Astrocyte (in vitro differentiated cells and primary cell): Measurements from ENCODE around the gene CALR3. TPM values are rescaled to one million over a fixed set of nuclear protein-coding genes. Genes with fewer than 3 reads are reported as not detected.

Source experiments
- DNase-seq: peaks from one replicate; pipeline ENCODE4 v3.0.0-alpha.2; 2010; ENCODE audit warnings: low read depth
- FAIRE-seq: peaks from 2 replicates; lab custom pipeline; 2011; peaks lifted over from hg19 to GRCh38; lab: Jason Lieb, UNC
- H2AFZ ChIP-seq: 2 replicates; pipeline ENCODE4 v1.6.0; 2012; ENCODE audit warnings: low read depth, low read length, inconsistent platforms
- H3K27ac ChIP-seq: 2 replicates; pipeline ENCODE4 v1.5.1; 2011; ENCODE audit warnings: low read depth, low read length, inconsistent platforms
- H3K27me3 ChIP-seq: 2 replicates; pipeline ENCODE4 v1.6.0; 2011; ENCODE audit warnings: low read length, inconsistent platforms; ENCODE audit not compliant: insufficient read depth
- H3K36me3 ChIP-seq: 2 replicates; pipeline ENCODE4 v1.5.1; 2011; ENCODE audit warnings: low read length, inconsistent platforms; ENCODE audit not compliant: insufficient read depth
- H3K4me1 ChIP-seq: 2 replicates; pipeline ENCODE4 v1.5.1; 2011; ENCODE audit warnings: low read length, inconsistent platforms; ENCODE audit not compliant: insufficient read depth
- H3K4me2 ChIP-seq: 2 replicates; pipeline ENCODE4 v1.6.0; 2012; ENCODE audit warnings: low read length, inconsistent platforms
- H3K4me3 ChIP-seq: 2 replicates; pipeline ENCODE4 v1.5.1; 2011; ENCODE audit warnings: low read depth, mild to moderate bottlenecking, low read length, inconsistent platforms; ENCODE audit not compliant: insufficient read depth
- H3K79me2 ChIP-seq: 2 replicates; pipeline ENCODE4 v1.6.0; 2012; ENCODE audit warnings: mild to moderate bottlenecking, low read length, inconsistent platforms; ENCODE audit not compliant: insufficient read depth
- H3K9ac ChIP-seq: 2 replicates; pipeline ENCODE4 v1.6.0; 2012; ENCODE audit warnings: mild to moderate bottlenecking, low read length, inconsistent platforms
- H3K9me3 ChIP-seq: 2 replicates; pipeline ENCODE4 v1.5.1; 2012; ENCODE audit warnings: low read depth, mild to moderate bottlenecking, low read length, inconsistent platforms; ENCODE audit not compliant: insufficient read depth
- H4K20me1 ChIP-seq: 2 replicates; pipeline ENCODE4 v1.6.0; 2012; ENCODE audit warnings: low read length, inconsistent platforms; ENCODE audit not compliant: insufficient read depth
- H3K27ac Mint-ChIP-seq: one replicate; pipeline ENCODE4 v1.8.0; 2021; ENCODE audit warnings: mild to moderate bottlenecking, mixed read lengths; ENCODE audit not compliant: unreplicated experiment
- H3K27me3 Mint-ChIP-seq: one replicate; pipeline ENCODE4 v1.8.0; 2021; ENCODE audit warnings: low read depth, mixed read lengths; ENCODE audit not compliant: unreplicated experiment
- H3K36me3 Mint-ChIP-seq: one replicate; pipeline ENCODE4 v1.8.0; 2021; ENCODE audit warnings: low read depth, mixed read lengths; ENCODE audit not compliant: unreplicated experiment
- H3K4me1 Mint-ChIP-seq: one replicate; pipeline ENCODE4 v1.8.0; 2021; ENCODE audit warnings: low read depth, mixed read lengths; ENCODE audit not compliant: unreplicated experiment
- H3K4me3 Mint-ChIP-seq: one replicate; pipeline ENCODE4 v1.8.0; 2021; ENCODE audit warnings: mild to moderate bottlenecking, moderate library complexity, mixed read lengths; ENCODE audit not compliant: unreplicated experiment
- H3K9me3 Mint-ChIP-seq: one replicate; pipeline ENCODE4 v1.8.0; 2021; ENCODE audit warnings: mild to moderate bottlenecking, mixed read lengths; ENCODE audit not compliant: unreplicated experiment
- EZH2 ChIP-seq: IDR thresholded peaks from 2 replicates; pipeline ENCODE4 v1.6.1; 2012; ENCODE audit warnings: mild to moderate bottlenecking, low read length, inconsistent platforms; ENCODE audit not compliant: insufficient read depth
- total RNA-seq: library from RNA; stranded (reverse); gene quantifications from 2 replicates; pipeline ENCODE4 v1.2.1, GENCODE V29; 2021
- TF ChIP-seq, protein P1 (sequence below): IDR thresholded peaks from 2 replicates; pipeline ENCODE4 v1.5.1; 2011; ENCODE audit warnings: low read depth, mild to moderate bottlenecking, inconsistent platforms, low read length, moderate library complexity; ENCODE audit not compliant: insufficient read depth

CALR3 gene
- total RNA-seq, 1 donor from 2014 or later: not detected

DNA sequence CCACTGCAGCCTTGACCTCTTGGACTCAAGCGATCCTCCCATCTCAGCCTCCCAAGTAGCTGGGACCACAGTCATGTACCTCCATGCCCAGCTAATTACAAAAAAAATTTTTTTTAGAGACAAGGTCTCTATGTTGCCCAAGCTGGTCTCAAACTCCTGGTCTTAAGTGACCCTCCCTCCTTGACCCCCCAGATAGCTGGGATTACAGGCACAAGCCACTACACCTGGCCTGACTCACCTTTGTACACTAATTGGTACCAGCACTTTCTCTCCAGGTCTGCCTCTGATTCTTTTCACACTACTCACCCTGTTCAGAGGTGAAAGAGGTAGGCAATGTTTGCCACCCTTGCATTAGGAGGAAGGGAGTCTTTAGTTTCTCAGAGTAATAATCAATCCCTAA lies 18.7 kb downstream of the CALR3 start:
- FAIRE-seq (no peak), DNase-seq (no peak)
- H3K4me2 ChIP-seq: no peak overlapping the region
- no peaks in the 10 kb centered on the region for H3K27me3 ChIP-seq
- no peaks in the 10 kb centered on the region for H3K36me3 ChIP-seq
- TF ChIP-seq, protein P1, sequence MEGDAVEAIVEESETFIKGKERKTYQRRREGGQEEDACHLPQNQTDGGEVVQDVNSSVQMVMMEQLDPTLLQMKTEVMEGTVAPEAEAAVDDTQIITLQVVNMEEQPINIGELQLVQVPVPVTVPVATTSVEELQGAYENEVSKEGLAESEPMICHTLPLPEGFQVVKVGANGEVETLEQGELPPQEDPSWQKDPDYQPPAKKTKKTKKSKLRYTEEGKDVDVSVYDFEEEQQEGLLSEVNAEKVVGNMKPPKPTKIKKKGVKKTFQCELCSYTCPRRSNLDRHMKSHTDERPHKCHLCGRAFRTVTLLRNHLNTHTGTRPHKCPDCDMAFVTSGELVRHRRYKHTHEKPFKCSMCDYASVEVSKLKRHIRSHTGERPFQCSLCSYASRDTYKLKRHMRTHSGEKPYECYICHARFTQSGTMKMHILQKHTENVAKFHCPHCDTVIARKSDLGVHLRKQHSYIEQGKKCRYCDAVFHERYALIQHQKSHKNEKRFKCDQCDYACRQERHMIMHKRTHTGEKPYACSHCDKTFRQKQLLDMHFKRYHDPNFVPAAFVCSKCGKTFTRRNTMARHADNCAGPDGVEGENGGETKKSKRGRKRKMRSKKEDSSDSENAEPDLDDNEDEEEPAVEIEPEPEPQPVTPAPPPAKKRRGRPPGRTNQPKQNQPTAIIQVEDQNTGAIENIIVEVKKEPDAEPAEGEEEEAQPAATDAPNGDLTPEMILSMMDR: no peak
- TF ChIP-seq EZH2: no peak
- H3K27ac Mint-ChIP-seq: no peak overlapping the region
- peaks cover 3% of the 10 kb centered on the region for H3K4me1 ChIP-seq
- no peak overlapping the region for H2AFZ ChIP-seq
- no peaks in the 10 kb centered on the region for H3K9me3 Mint-ChIP-seq
- no peak overlapping the region for H3K27ac ChIP-seq
- no peaks in the 10 kb centered on the region for H3K36me3 Mint-ChIP-seq
- H3K27me3 Mint-ChIP-seq: peaks cover 9% of the 10 kb centered on the region
- H3K79me2 ChIP-seq: no peaks in the 10 kb centered on the region
- H3K4me3 ChIP-seq: no peak overlapping the region
- H3K4me3 Mint-ChIP-seq: no peak overlapping the region
- H3K4me1 Mint-ChIP-seq: no peaks in the 10 kb centered on the region
- no peaks in the 10 kb centered on the region for H3K9me3 ChIP-seq
- no peaks in the 10 kb centered on the region for H4K20me1 ChIP-seq
- H3K9ac ChIP-seq: no peak overlapping the region

GRCh38 chr19:16476401-16476800 lies 19.6 kb downstream of the CALR3 start:
- Histone ChIP-seq H3K79me2 (peaks cover 2% of the 10 kb centered on the region), H3K27ac (no peak overlapping the region), H3K36me3 (no peaks in the 10 kb centered on the region), H3K27me3 (no peaks in the 10 kb centered on the region), H3K4me3 (no peak overlapping the region), H3K9me3 (no peaks in the 10 kb centered on the region), H3K9ac (no peak overlapping the region), H3K4me1 (peaks cover 5% of the 10 kb centered on the region), H4K20me1 (no peaks in the 10 kb centered on the region), H3K4me2 (no peak overlapping the region), H2AFZ (no peak overlapping the region)
- FAIRE-seq: no peak
- Mint-ChIP-seq H3K27me3 (peaks cover 9% of the 10 kb centered on the region), H3K4me3 (no peak overlapping the region), H3K9me3 (no peaks in the 10 kb centered on the region), H3K4me1 (no peaks in the 10 kb centered on the region), H3K27ac (no peak overlapping the region), H3K36me3 (no peaks in the 10 kb centered on the region)
- DNase-seq: no peak
- TF ChIP-seq, protein P1: no peak
- no peak for TF ChIP-seq EZH2

- Mint-ChIP-seq H3K36me3 (peaks cover 3% of the 10 kb centered on the region), H3K9me3 (no peaks in the 10 kb centered on the region), H3K27me3 (peaks cover 6% of the 10 kb centered on the region), H3K4me1 (peaks cover 9% of the 10 kb centered on the region), H3K27ac (no peak overlapping the region), H3K4me3 (no peak overlapping the region)
- DNase-seq (no peak), FAIRE-seq (no peak)
- Histone ChIP-seq H4K20me1 (peaks cover 23% of the 10 kb centered on the region), H3K4me2 (no peak overlapping the region), H3K4me3 (no peak overlapping the region), H3K27ac (no peak overlapping the region), H3K4me1 (peaks cover 13% of the 10 kb centered on the region), H3K79me2 (peaks cover 26% of the 10 kb centered on the region), H2AFZ (no peak overlapping the region), H3K9me3 (no peaks in the 10 kb centered on the region), H3K27me3 (no peaks in the 10 kb centered on the region), H3K36me3 (no peaks in the 10 kb centered on the region), H3K9ac (no peak overlapping the region)
- TF ChIP-seq, protein P1: no peak
- no peak for TF ChIP-seq EZH2
Observed at GRCh38 chr19:16473875-16474392, 22.0 kb downstream of the CALR3 start.
